Transverse colon (tissue), 4 donors: ENCODE results near the gene AGO3. TPM values are rescaled to one million over a fixed set of nuclear protein-coding genes. Genes with fewer than 3 reads are reported as not detected.
"Not testable (repeated sequence)": the region's sequence is repeated elsewhere in the genome, so short reads cannot be mapped to it uniquely, and the experiment has no call there.

Source experiments
- DNase-seq: peaks from one replicate; pipeline ENCODE4 v3.0.0-alpha.2; 2019
- H3K27ac ChIP-seq, 4 donors: fragments of 200-600 bp; sonication (generic); 2 replicates each; pipeline ENCODE4 v1.5.1; 2016 to 2018; ENCODE audit warnings: inconsistent platforms in 4 of 4
- H3K27me3 ChIP-seq: fragments of 200-600 bp; sonication (generic); 2 replicates; pipeline ENCODE4 v1.5.1; 2017; ENCODE audit warnings: inconsistent platforms
- H3K36me3 ChIP-seq, 4 donors: fragments of 200-600 bp; sonication (generic); 2 replicates each; pipeline ENCODE4 v1.5.1; 2017 to 2019; ENCODE audit warnings: inconsistent platforms in 4 of 4
- H3K4me1 ChIP-seq, 4 donors: fragments of 200-600 bp; sonication (generic); 2 replicates each; pipeline ENCODE4 v1.5.1; 2017 to 2020; ENCODE audit warnings: inconsistent platforms in 4 of 4
- H3K4me3 ChIP-seq, 4 donors: fragments of 200-600 bp; sonication (generic); 1 replicate in 1 of 4; 2 replicates in 3 of 4; pipeline versions ENCODE4 v1.5.1 to v1.6.1; 2017 to 2019; ENCODE audit warnings: inconsistent platforms in 4 of 4
- H3K9me3 ChIP-seq, 2 donors: fragments of 200-600 bp; sonication (generic); 2 replicates each; pipeline ENCODE4 v1.5.1; 2017 to 2019; ENCODE audit warnings: inconsistent platforms in 2 of 2
- CTCF ChIP-seq, 5 experiments: fragments of 200-600 bp in 3 of 5; fragments of 450-650 bp in 2 of 5; sonication (generic) in 3 of 5; IDR thresholded peaks; 1 replicate in 2 of 5; 2 replicates in 3 of 5; pipeline ENCODE4 v1.5.1; 2016 to 2017; ENCODE audit warnings: antibody characterized with exemption in 5 of 5, inconsistent platforms in 3 of 5, mild to moderate bottlenecking in 2 of 5, moderate library complexity in 1 of 5
- EP300 ChIP-seq: sonication (generic); formaldehyde crosslinking; IDR thresholded peaks from one replicate; pipeline ENCODE4 v1.6.1; 2017; ENCODE audit warnings: antibody characterized with exemption, low read depth
- POLR2A ChIP-seq: fragments of 450-650 bp; IDR thresholded peaks from one replicate; pipeline ENCODE4 v1.6.1; 2016; ENCODE audit warnings: antibody characterized with exemption, mild to moderate bottlenecking, moderate library complexity
- POLR2AphosphoS5 ChIP-seq, 3 donors: sonication (generic); formaldehyde crosslinking; IDR thresholded peaks; one replicate each; pipeline ENCODE4 v1.6.1; 2016; ENCODE audit warnings: antibody characterized with exemption in 3 of 3
- WGBS, 2 donors: methylation state at CpG; one replicate each; pipeline ENCODE4 v1.1.5; 2018; ENCODE audit warnings: low coverage in 1 of 2; 5-methylcytosine and 5-hydroxymethylcytosine counted together
- in situ Hi-C, 4 donors: fragments of 200-750 bp; cut with MboI; loops; one replicate each; pipeline versions ENCODE4 v1.15.0 to v1.15.1; 2017; ENCODE audit warnings: low sequenced_read_pairs in 3 of 4, low pct_ligation_motif_present in 1 of 4, low pct_unique_long_range_greater_than_20kb in 1 of 4
- intact Hi-C: fragments of 100-400 bp; cut with DNase I; formaldehyde crosslinking; loops from one replicate; pipeline ENCODE4 v1.15.1; 2023; ENCODE audit warnings: low total_unique reads
- total RNA-seq, 4 donors: library from RNA; depleted of rRNA; stranded (reverse); fragments of >200 nt; gene quantifications; one replicate each; pipeline ENCODE4 v1.1.0, GENCODE V29; 2016

Gene AGO3
- total RNA-seq, 4 donors from 2014 or later, result 11.3 to 357 (median 14.1) TPM

- WGBS, 2 donors, result 66 to 69% methylated on average over 3 of the region's 3 CpGs
- intact Hi-C loops, result no loop called here
- H3K4me1 ChIP-seq, result peaks cover 0 to 14% (median 4%) of the 10 kb centered on the region in 4 donors
- no peaks in the 10 kb centered on the region for H3K9me3 ChIP-seq
- DNase-seq, result no peak
- in situ Hi-C loops, result no loop called here
- no peaks in the 10 kb centered on the region for H3K36me3 ChIP-seq
- TF ChIP-seq CTCF (IDR thresholded peaks at IDR 0.05) (no peak), POLR2AphosphoS5 (IDR thresholded peaks at IDR 0.05) (no peak), POLR2A (no peak), EP300 (no peak)
- H3K27ac ChIP-seq, result no peak overlapping the region
- H3K27me3 ChIP-seq, result no peaks in the 10 kb centered on the region
- no peak overlapping the region for H3K4me3 ChIP-seq
These were observed 28.4 kb downstream of the AGO3 start for GRCh38 chr1:35959304-35959703.

GRCh38 chr1:35962952-35963351 lies 32.0 kb downstream of the AGO3 start:
- WGBS, 2 donors, result 92 to 100% methylated on average over 2 of the region's 2 CpGs
- Histone ChIP-seq H3K4me3 (no peak overlapping the region), H3K9me3 (no peaks in the 10 kb centered on the region), H3K4me1 (peaks cover 0 to 14% (median 4%) of the 10 kb centered on the region in 4 donors), H3K27ac (no peak overlapping the region), H3K27me3 (no peaks in the 10 kb centered on the region), H3K36me3 (peaks cover 0 to 4% (median 0%) of the 10 kb centered on the region in 4 donors)
- intact Hi-C loops, result no loop called here
- TF ChIP-seq CTCF (IDR thresholded peaks at IDR 0.05) (no peak), EP300 (no peak), POLR2AphosphoS5 (IDR thresholded peaks at IDR 0.05) (no peak), POLR2A (no peak)
- DNase-seq, result no peak
- in situ Hi-C loops, result no loop called here

GRCh38 chr1:35964277-35964676 lies 33.4 kb downstream of the AGO3 start:
- H3K27ac ChIP-seq, H3K36me3 ChIP-seq, H3K4me3 ChIP-seq, H3K27me3 ChIP-seq, H3K4me1 ChIP-seq, H3K9me3 ChIP-seq, intact Hi-C loops, in situ Hi-C loops, DNase-seq: not testable (repeated sequence)
- WGBS, 2 donors, result 75 to 100% methylated on average over 1 of the region's 1 CpG

- no peaks in the 10 kb centered on the region for H3K4me1 ChIP-seq
- H3K4me3 ChIP-seq, result no peak overlapping the region
- H3K36me3 ChIP-seq, result peaks cover 0 to 20% (median 5%) of the 10 kb centered on the region in 4 donors
- intact Hi-C loops, result no loop called here
- in situ Hi-C loops, result no loop called here
- DNase-seq, result no peak
- H3K27ac ChIP-seq, result no peak overlapping the region
- TF ChIP-seq POLR2AphosphoS5 (IDR thresholded peaks at IDR 0.05) (no peak), EP300 (no peak), CTCF (IDR thresholded peaks at IDR 0.05) (no peak), POLR2A (no peak)
- 100% methylated on average over 1 of the region's 1 CpG for WGBS, 2 donors
- no peaks in the 10 kb centered on the region for H3K9me3 ChIP-seq
- no peaks in the 10 kb centered on the region for H3K27me3 ChIP-seq
These were observed 37.5 kb downstream of the AGO3 start for GRCh38 chr1:35968396-35968795.

GRCh38 chr1:35971601-35972000 lies 40.7 kb downstream of the AGO3 start:
- no peak overlapping the region for H3K4me3 ChIP-seq
- peaks cover 0 to 38% (median 7%) of the 10 kb centered on the region in 4 donors for H3K36me3 ChIP-seq
- no peaks in the 10 kb centered on the region for H3K9me3 ChIP-seq
- 93 to 94% methylated on average over 2 of the region's 2 CpGs for WGBS, 2 donors
- H3K27me3 ChIP-seq, result no peaks in the 10 kb centered on the region
- in situ Hi-C loops (no loop called here), intact Hi-C loops (no loop called here)
- H3K27ac ChIP-seq, result no peak overlapping the region
- DNase-seq, result no peak
- TF ChIP-seq CTCF (IDR thresholded peaks at IDR 0.05) (no peak), POLR2AphosphoS5 (IDR thresholded peaks at IDR 0.05) (no peak), POLR2A (no peak), EP300 (no peak)
- H3K4me1 ChIP-seq, result no peaks in the 10 kb centered on the region

GRCh38 chr1:35972631-35973030 lies 41.7 kb downstream of the AGO3 start:
- DNase-seq, H3K27me3 ChIP-seq, H3K27ac ChIP-seq, in situ Hi-C loops, H3K9me3 ChIP-seq, H3K4me1 ChIP-seq, intact Hi-C loops, H3K4me3 ChIP-seq: not testable (repeated sequence)
- WGBS, 2 donors, result 92 to 94% methylated on average over 2 to 3 of the region's 3 CpGs
- peaks cover 0 to 38% (median 7%) of the 10 kb centered on the region in 4 donors for H3K36me3 ChIP-seq
